HG03432 (cell line): ENCODE measurements around the gene KCNK10.

ENCODE experiments used
- ATAC-seq: cut with Tn5 transposase; IDR thresholded peaks from one replicate; pipeline ENCODE4 v1.9.1; 2021; ENCODE audit warnings: mild to moderate bottlenecking, moderate library complexity; ENCODE audit not compliant: unreplicated experiment

The KCNK10 gene

DNA sequence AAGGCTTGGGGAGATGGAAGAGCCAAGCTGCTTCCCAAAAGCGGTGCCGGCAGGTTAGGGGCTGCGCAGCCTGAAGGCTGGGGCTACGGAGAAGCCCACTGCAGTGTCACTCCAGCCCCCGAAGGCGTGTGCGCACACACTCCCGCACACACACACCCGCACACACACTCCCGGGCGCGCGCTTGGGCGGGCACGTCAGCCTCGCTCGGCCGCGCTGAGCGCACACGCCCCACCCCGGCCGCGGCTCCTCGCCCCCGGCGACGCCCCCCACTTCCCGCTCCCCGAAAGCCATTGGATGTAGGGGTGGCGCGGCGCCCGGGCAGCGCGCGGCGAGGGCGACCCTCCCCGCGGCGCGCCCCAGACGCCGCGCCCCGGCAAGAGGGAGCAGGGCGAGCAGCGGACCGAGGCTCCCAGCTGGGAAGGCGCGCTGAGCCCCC is at the start of gene KCNK10:
TSS of gene KCNK10 (minus strand) at position 184 of the 437 bp plus-strand sequence. CDS start 471 bp downstream, outside the sequence.
- peak; percentile 41 for ATAC-seq

- no peak for ATAC-seq
These were observed 46.4 kb upstream of the KCNK10 start for GRCh38 chr14:88369496-88369895.

DNA sequence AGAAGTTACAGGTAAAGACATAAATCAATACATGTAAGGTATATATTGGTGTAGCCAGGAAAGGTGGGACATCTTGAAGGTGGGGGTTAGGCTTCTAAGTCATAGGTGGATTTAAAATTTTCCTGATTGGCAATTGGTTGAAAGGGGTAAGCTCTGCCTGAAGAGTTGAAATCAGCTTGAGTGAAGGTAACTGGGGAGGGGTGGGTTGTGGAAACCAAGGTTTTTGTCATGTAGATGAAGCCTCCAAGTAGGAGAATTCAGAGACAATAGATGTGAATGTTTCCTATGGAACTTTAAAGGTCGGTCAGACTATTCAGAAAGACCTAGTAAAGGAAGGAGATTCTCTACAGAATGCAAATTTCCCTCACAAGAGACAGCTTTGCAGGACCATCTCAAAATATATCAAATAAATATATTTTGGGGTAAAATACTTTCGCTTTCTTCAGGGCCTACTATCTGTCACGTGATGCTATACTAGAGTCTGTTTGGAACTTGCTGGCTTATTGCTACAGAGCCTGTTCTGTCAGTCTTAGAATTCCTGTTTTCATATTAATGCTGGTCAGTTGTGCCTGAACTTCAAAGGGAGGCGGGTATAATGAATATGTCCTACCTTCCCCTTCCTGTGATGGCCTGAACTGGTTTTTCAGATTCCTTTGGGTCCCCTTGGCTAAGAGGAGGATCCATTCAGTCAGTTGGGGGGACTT is 41.8 kb upstream of the KCNK10 start:
- no peak for ATAC-seq

DNA sequence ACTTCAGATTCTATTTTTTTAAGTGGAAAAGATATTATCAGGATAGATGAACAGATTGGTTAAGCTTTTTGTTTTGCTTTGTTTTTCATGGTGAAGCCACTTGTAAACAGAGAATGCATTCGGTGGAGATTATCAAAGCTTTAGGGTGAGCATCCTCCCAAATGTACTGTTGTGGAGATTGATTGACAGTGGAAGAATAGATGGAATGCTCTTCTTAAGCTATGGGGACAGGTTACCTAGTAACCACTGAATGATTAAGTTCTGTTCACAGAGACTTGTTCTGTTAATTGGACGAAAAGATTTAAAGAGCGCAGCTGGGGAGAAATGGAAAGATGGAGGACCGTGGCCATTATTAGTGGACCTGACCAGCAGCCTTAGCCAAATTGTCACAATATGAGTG is 40.6 kb upstream of the KCNK10 start:
- ATAC-seq, result no peak

- ATAC-seq, result no peak
These were observed 36.4 kb upstream of the KCNK10 start for GRCh38 chr14:88359500-88359899.

DNA sequence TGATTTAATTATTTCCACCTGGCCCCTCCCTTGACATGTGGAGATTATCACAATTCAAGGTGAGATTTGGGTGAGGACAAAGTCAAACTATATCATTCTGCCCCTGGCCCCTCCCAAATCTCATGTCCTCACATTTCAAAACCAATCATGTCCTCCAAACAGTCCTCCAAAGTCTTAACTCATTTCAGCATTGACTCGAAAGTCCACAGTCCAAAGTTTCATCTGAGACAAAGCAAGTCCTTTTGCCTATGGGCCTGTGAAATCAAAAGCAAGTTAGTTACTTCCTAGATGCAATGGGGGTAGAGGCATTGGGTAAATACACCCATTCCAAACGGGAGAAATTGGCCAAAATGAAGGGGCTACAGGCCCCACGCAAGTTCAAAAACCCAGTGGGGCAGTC is 31.3 kb upstream of the KCNK10 start:
- no peak for ATAC-seq

DNA sequence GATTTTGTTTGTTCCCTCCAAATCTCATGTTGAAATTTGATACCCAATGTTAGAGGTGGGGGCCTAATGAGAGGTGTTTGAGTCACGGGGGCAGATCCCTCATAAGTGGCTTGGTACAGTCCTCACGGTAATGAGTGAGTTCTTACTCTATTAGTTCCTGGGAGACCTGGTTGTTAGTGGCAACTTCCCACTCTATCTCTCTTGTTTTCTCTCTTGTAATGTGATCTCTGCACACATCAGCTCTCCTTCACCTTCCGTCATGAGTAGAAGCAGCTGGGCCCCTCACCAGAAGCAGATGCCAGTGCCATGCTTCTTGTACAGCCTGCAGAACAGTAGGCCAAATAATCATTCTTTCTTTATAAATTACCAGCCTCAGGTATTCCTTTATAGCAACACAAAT is 29.6 kb upstream of the KCNK10 start:
- no peak for ATAC-seq

DNA sequence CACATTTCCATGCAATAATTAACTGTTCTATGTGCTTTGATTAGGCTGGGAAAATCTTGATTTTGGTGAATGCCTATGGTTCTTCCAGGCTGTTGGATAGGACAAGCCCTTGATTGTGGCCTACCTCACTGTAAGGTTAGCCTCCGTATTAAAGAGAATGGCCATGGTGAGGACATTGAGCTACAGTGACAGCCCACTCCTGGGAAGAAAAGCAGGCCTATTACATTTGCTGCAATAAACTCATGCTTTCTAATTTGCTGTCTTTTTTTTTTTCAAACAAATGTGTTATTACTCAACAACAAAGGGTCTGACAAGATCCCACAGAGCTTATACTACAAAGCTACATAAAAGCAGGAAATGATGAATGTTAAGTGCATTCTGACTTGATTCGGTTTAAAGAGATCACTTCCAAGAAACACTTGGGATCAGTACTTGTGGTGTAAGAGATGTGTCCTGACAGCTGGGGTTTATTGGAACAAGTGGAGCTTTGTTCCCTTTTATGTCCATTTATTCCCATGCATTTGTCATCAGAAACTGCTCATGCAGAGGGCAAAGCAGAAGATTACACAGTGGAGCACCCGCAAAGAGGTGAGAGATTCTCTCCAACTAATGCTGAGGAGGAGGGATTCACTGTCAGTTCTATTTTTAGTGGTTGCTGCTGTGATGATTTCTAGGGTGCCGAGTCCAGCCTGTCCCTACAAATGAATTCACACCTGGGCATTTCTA is 29.1 kb upstream of the KCNK10 start:
- ATAC-seq, result no peak

GRCh38 chr14:88348546-88348945 is 25.5 kb upstream of the KCNK10 start:
- ATAC-seq, result no peak

DNA sequence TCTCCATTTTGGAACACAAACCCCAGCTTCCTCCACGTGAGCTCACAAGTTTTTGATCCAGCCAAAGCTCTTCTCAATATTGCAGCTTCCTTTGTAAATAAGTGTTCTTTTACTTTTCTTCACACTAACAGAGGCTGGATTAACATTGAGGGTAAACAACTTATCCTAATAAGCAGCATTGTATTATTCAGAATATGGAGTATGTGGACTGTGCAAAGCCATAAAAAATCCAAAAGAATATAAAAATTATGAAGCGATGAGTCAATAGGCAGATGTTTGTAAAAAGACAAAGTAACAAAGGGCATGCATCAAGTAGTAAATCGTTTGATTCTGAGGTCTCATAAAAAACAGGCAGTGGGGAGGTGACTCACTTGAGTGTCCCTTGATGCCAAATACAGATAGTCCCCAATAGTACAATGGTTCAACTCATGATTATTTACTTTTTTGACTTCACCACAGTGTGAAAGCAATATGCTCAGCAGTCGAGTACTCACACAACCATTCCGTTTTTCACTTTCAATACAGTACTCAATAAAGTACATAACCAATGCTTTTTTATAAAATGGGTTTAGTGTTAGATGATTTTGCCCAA is 23.1 kb upstream of the KCNK10 start:
- no peak for ATAC-seq

- no peak for ATAC-seq
These were observed 19.9 kb upstream of the KCNK10 start for GRCh38 chr14:88342980-88343379.

DNA sequence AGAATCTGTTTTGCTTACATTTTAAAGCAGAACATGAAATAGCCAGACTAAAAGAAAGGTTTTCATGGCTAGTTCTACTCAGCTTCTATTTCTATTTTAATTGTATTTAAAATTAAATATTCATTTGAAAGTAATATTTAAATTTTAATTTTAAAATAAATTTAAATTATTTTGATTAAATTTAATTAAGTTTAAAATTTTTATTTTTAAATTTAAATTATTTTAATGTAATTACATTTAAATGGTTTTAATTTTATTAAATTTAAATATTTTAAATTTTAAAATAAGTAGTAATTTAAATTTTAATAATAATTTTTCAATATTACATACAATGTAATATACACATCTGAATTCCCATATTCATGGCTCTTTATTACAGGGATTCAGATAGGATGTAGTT is 17.3 kb upstream of the KCNK10 start:
- no peak for ATAC-seq

DNA sequence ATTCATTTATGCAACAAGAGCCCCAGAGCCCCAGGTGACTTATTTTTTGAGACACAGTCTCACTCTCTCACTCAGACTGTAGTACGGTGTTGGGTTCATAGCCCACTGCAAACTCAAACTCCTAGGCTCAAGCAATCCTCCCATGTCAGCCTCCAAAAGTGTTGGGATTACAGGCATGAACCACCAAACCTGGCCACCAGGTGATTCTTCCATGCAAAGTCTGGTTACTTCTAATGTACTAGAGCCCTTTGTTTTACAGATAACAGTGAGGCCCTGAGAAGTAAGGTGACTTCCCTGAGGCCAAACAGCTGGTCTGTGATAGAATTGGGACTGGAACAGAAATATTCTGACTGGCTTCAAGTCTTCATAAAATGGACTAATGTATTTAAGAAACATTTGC is 10.0 kb upstream of the KCNK10 start:
- no peak for ATAC-seq

DNA sequence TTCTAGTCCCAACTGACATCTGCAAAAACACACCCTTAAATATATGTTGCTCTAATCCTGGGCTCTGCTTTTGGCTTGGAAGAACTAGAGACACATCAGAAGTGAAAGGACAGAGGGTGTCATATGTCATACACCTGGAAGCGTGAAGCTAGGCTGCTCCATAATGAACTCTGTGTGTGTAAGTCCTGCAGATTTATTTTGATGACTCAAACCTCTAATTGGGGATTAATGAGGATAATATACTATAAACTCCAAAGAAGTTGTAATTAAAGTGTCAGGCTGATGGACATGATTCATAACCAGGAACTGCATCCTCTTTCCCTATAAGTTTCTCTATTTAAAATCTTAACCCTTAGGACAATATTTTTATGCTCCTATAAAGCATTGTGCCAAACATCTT is 4.4 kb upstream of the KCNK10 start:
- ATAC-seq, result no peak

GRCh38 chr14:88326352-88327103 is 3.5 kb upstream of the KCNK10 start:
- ATAC-seq, result no peak

- no peak for ATAC-seq
These were observed 2.8 kb upstream of the KCNK10 start for GRCh38 chr14:88325883-88326282.

- no peak for ATAC-seq
These were observed 1.9 kb upstream of the KCNK10 start for GRCh38 chr14:88324930-88325329.

DNA sequence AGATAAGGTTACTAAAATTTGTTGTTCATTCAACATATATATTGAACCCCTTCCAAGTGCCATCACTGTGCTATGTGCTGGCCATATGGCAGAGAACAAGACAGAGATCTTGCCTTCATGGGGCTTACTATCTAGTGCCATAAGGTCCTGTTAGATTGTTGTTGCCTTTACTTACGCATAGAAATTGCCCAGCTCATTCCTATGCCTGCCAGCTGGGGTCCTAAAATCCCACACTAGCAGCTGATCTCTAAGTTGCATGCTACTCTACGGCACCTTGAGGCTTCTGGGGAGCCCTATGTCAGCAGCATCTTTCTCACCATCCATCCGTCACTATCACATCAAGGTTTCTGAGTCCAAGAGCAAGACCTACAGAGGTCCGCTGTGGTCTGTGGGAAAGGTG is 1.4 kb upstream of the KCNK10 start:
- no peak for ATAC-seq

GRCh38 chr14:88323523-88324199 is 592 bp upstream of the KCNK10 start:
- ATAC-seq, result peak; percentile 96

- ATAC-seq, result no peak
These were observed 474 bp downstream of the KCNK10 start for GRCh38 chr14:88322504-88323085.
